Calu3 (cell line): ENCODE results near the gene SLC24A3. TPM values are rescaled to one million over a fixed set of nuclear protein-coding genes. Genes with fewer than 3 reads are reported as not detected.

Source experiments
- BruUV-seq: library from RNA; stranded (reverse); fragments of 400-500 nt; replicated peaks from 2 replicates; lab custom pipeline; 2021; lab: Mats Ljungman, UMichigan
- CTCF ChIA-PET: fragments of 300-600 bp; sonication (Branson Sonifier 250); formaldehyde crosslinking; loops from one replicate; lab custom pipeline; 2022; ENCODE audit warnings: antibody characterized with exemption; lab: Charles Lee
- DNase-seq: peaks from one replicate; pipeline ENCODE4 v3.0.0; 2022
- H3K27ac Mint-ChIP-seq: one replicate; pipeline ENCODE4 v1.8.0; 2022; ENCODE audit warnings: mixed read lengths; ENCODE audit not compliant: unreplicated experiment
- H3K27me3 Mint-ChIP-seq: one replicate; pipeline ENCODE4 v1.8.0; 2022; ENCODE audit warnings: mixed read lengths; ENCODE audit not compliant: unreplicated experiment
- H3K36me3 Mint-ChIP-seq: one replicate; pipeline ENCODE4 v1.8.0; 2022; ENCODE audit warnings: mild to moderate bottlenecking, moderate library complexity, mixed read lengths; ENCODE audit not compliant: insufficient read depth, unreplicated experiment
- H3K4me1 Mint-ChIP-seq: one replicate; pipeline ENCODE4 v1.8.0; 2022; ENCODE audit warnings: mild to moderate bottlenecking, low read depth, mixed read lengths; ENCODE audit not compliant: unreplicated experiment
- H3K4me3 Mint-ChIP-seq: one replicate; pipeline ENCODE4 v1.8.0; 2022; ENCODE audit warnings: mild to moderate bottlenecking, low read depth, moderate library complexity, mixed read lengths; ENCODE audit not compliant: unreplicated experiment
- H3K9me3 Mint-ChIP-seq: one replicate; pipeline ENCODE4 v1.8.0; 2022; ENCODE audit warnings: low read depth, mixed read lengths; ENCODE audit not compliant: unreplicated experiment
- intact Hi-C: fragments of 100-400 bp; cut with micrococcal nuclease; formaldehyde crosslinking; loops from one replicate; pipeline ENCODE4 v1.10.0; 2022; ENCODE audit not compliant: unreplicated experiment
- total RNA-seq: library from RNA; stranded (reverse); gene quantifications from 2 replicates; pipeline ENCODE4 v1.2.3, GENCODE V29; 2022
- TF ChIP-seq, protein P1 (sequence below): fragments of 200-600 bp; IDR thresholded peaks from one replicate; pipeline ENCODE4 v1.8.0; 2022; ENCODE audit warnings: antibody characterized with exemption; ENCODE audit not compliant: unreplicated experiment

SLC24A3 gene
- total RNA-seq, 1 experiment from 2014 or later = not detected

DNA sequence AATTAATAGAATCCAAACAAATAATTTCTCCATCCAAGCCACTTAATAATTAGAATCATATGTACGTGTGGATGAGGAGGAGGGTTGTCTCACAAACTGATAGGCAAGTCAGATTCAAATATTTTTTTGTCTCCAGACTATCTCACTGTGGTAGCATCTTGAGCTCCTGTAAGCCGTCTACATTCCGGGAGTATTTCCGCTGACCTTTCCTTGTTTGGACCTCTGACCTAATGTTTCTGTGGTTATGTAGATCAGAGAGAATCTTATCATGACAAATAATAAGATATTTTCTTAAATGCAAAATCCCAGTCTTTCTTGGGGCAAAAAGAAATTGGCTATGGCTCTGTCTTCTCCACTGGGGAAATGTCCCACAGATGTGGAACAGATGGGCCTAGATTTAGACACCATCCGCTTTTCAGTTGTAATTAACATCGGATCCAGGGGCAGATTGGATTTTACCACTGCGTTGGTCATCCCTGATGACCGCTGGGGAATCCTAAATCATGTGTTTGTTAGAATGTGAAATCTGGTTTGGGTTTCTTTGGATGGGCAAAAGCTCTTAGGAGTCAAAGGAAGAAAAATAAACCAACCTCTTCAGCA, 348.5 kb downstream of the SLC24A3 start:
- no TSS peak for BruUV-seq
- Mint-ChIP-seq H3K9me3 (no peaks in the 10 kb centered on the region), H3K27me3 (peaks cover 13% of the 10 kb centered on the region), H3K36me3 (no peaks in the 10 kb centered on the region), H3K4me1 (no peaks in the 10 kb centered on the region), H3K4me3 (no peak overlapping the region), H3K27ac (no peak overlapping the region)
- no peak for DNase-seq
- intact Hi-C loops = no loop called here
- TF ChIP-seq, protein P1, sequence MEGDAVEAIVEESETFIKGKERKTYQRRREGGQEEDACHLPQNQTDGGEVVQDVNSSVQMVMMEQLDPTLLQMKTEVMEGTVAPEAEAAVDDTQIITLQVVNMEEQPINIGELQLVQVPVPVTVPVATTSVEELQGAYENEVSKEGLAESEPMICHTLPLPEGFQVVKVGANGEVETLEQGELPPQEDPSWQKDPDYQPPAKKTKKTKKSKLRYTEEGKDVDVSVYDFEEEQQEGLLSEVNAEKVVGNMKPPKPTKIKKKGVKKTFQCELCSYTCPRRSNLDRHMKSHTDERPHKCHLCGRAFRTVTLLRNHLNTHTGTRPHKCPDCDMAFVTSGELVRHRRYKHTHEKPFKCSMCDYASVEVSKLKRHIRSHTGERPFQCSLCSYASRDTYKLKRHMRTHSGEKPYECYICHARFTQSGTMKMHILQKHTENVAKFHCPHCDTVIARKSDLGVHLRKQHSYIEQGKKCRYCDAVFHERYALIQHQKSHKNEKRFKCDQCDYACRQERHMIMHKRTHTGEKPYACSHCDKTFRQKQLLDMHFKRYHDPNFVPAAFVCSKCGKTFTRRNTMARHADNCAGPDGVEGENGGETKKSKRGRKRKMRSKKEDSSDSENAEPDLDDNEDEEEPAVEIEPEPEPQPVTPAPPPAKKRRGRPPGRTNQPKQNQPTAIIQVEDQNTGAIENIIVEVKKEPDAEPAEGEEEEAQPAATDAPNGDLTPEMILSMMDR = no peak
- CTCF ChIA-PET = no interaction called here

DNA sequence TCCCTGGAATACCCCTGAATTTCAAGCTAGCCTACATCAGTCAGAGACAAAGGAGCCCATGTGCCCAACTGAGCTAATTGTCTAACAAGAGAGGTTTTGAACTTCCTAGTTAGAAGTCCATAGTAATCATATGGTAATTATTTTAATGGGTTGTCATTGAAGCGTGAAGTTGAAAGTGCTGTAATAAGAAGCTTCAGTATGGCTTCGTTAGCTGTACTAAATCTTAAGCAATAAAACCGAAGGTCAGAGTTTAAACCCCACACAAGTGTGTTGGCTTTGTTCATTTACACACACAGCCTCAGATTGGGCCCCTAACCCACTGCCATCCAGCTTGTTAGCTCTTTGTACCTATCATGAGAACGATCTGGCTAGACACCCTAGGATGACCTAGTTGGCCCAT, 350.0 kb downstream of the SLC24A3 start:
- Mint-ChIP-seq H3K36me3 (no peaks in the 10 kb centered on the region), H3K27me3 (peaks cover 13% of the 10 kb centered on the region), H3K4me1 (no peaks in the 10 kb centered on the region), H3K27ac (no peak overlapping the region), H3K4me3 (no peak overlapping the region), H3K9me3 (no peaks in the 10 kb centered on the region)
- DNase-seq = no peak
- intact Hi-C loops = no loop called here
- TF ChIP-seq, protein P1 = no peak
- CTCF ChIA-PET = no interaction called here
- no TSS peak for BruUV-seq

DNA sequence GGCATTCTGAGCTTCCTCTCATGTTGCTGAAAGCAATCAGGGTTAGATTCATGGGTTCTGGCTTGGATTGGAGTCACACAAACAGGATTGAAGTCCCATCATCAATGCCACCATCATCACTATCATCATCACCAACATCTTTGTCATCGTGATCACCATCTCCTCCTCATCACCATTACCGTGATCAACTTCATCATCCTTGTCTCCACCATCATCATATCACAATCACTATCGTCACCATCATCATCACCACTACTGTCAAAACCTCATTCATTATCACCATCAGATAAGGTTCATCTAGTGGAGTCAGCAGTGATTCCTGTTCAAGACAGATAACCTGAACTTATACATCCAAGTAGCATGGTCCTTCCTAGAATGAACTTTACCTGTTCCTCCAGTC, 351.8 kb downstream of the SLC24A3 start:
- Mint-ChIP-seq H3K27ac (no peak overlapping the region), H3K27me3 (peaks cover 13% of the 10 kb centered on the region), H3K9me3 (no peaks in the 10 kb centered on the region), H3K4me1 (no peaks in the 10 kb centered on the region), H3K36me3 (no peaks in the 10 kb centered on the region), H3K4me3 (no peak overlapping the region)
- TF ChIP-seq, protein P1 = no peak
- no peak for DNase-seq
- CTCF ChIA-PET = no interaction called here
- intact Hi-C loops = no loop called here
- no TSS peak for BruUV-seq

DNA sequence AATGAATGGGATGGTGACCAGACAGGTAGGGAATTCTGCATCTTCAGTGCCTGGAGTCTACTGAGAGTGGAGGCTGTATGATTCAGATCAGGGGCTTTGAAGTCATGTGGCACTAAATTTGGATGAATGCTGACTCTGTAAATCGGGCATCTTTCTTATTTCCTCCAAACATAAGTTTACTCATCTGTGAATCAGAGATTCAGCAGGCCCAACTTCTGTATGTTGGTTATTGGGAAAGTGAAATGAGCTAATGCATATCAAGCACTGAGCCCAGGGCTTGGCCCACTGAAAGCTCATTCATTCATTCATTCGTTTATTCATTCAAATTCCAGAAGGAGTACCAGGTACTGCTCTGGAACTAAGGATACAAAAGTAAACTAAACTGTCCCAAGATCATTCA, 353.3 kb downstream of the SLC24A3 start:
- no peak for DNase-seq
- no TSS peak for BruUV-seq
- Mint-ChIP-seq H3K4me1 (no peaks in the 10 kb centered on the region), H3K4me3 (no peak overlapping the region), H3K9me3 (no peaks in the 10 kb centered on the region), H3K27me3 (peaks cover 13% of the 10 kb centered on the region), H3K36me3 (no peaks in the 10 kb centered on the region), H3K27ac (no peak overlapping the region)
- CTCF ChIA-PET = no interaction called here
- intact Hi-C loops = no loop called here
- TF ChIP-seq, protein P1 = no peak
